Nephron (organoid): ENCODE measurements around the gene MACROD2.

Source experiments
- H3K27ac Mint-ChIP-seq, 3 experiments: 2 replicates each; pipeline ENCODE4 v1.8.0; 2020; ENCODE audit warnings: mixed read lengths in 3 of 3, mild to moderate bottlenecking in 2 of 3, moderate library complexity in 1 of 3
- H3K27me3 Mint-ChIP-seq: 2 replicates; pipeline ENCODE4 v1.8.0; 2021; ENCODE audit warnings: low read depth, mild to moderate bottlenecking, moderate library complexity, mixed read lengths
- H3K36me3 Mint-ChIP-seq: 2 replicates; pipeline ENCODE4 v1.8.0; 2020; ENCODE audit warnings: low read depth, mixed read lengths
- H3K4me1 Mint-ChIP-seq: 2 replicates; pipeline ENCODE4 v1.8.0; 2020; ENCODE audit warnings: mixed read lengths
- H3K4me3 Mint-ChIP-seq, 3 experiments: 2 replicates each; pipeline ENCODE4 v1.8.0; 2020; ENCODE audit warnings: mild to moderate bottlenecking in 3 of 3, mixed read lengths in 3 of 3, moderate library complexity in 2 of 3
- H3K9me3 Mint-ChIP-seq: 2 replicates; pipeline ENCODE4 v1.8.0; 2020; ENCODE audit warnings: mixed read lengths
- CTCF ChIP-seq, 3 experiments: fragments of 200-600 bp; sonication (generic); IDR thresholded peaks; one replicate each; pipeline ENCODE4 v1.5.0; 2021; ENCODE audit warnings: antibody characterized with exemption in 3 of 3; ENCODE audit not compliant: unreplicated experiment in 3 of 3

Gene MACROD2

DNA sequence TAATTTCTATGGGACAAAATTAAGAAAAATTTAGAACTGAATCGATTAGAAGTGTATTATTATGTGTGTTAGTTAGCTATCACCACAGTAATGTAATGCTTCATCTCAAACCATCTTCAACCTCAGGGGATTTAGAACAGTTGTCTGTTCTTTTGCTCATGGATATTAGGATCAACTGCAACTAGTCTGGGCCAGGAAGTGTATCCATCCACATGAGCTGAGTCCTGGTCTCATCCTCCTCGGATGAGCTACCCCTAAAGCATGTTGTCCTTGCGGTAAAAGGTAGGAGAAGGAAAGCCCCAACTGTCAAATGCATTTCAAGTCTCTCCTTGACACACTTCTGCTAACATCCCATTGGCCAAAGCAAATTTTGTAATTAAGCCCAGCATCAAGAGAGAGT, 2040.3 kb downstream of the MACROD2 start:
- H3K4me1 Mint-ChIP-seq, result no peaks in the 10 kb centered on the region
- H3K9me3 Mint-ChIP-seq, result no peaks in the 10 kb centered on the region
- no peak overlapping the region for H3K27ac Mint-ChIP-seq
- no peaks in the 10 kb centered on the region for H3K36me3 Mint-ChIP-seq
- no peak for TF ChIP-seq CTCF (IDR thresholded peaks at IDR 0.05; ENCODE audit: unreplicated experiment in 3 of 3)
- no peaks in the 10 kb centered on the region for H3K27me3 Mint-ChIP-seq
- no peak overlapping the region for H3K4me3 Mint-ChIP-seq

DNA sequence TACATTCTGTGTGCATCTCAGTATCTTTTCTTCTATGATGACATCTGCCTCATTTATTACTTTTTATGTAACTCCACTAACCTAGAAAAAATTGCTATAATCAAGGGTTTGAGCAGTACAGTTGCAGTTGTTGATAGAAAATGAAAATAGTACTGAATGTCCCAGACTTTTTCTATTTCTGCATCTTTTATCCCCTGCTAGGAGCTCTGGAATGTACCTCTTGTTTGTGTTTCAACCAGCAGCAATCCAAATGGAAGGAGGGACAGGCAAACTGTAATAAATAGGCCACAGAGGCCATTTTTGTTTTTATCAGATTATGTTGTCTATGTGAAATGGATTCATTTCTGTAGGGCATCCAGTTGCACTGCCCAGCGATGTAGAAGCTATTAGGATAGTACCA, 2041.0 kb downstream of the MACROD2 start:
- Mint-ChIP-seq H3K4me1 (no peaks in the 10 kb centered on the region), H3K4me3 (no peak overlapping the region), H3K27me3 (no peaks in the 10 kb centered on the region), H3K9me3 (no peaks in the 10 kb centered on the region), H3K27ac (no peak overlapping the region), H3K36me3 (no peaks in the 10 kb centered on the region)
- no peak for TF ChIP-seq CTCF (IDR thresholded peaks at IDR 0.05; ENCODE audit: unreplicated experiment in 3 of 3)

GRCh38 chr20:16040742-16041141, 2045.4 kb downstream of the MACROD2 start:
- Mint-ChIP-seq H3K4me3 (no peak overlapping the region), H3K9me3 (no peaks in the 10 kb centered on the region), H3K27me3 (no peaks in the 10 kb centered on the region), H3K36me3 (no peaks in the 10 kb centered on the region), H3K27ac (no peak overlapping the region), H3K4me1 (no peaks in the 10 kb centered on the region)
- TF ChIP-seq CTCF (IDR thresholded peaks at IDR 0.05; ENCODE audit: unreplicated experiment in 3 of 3), result no peak

DNA sequence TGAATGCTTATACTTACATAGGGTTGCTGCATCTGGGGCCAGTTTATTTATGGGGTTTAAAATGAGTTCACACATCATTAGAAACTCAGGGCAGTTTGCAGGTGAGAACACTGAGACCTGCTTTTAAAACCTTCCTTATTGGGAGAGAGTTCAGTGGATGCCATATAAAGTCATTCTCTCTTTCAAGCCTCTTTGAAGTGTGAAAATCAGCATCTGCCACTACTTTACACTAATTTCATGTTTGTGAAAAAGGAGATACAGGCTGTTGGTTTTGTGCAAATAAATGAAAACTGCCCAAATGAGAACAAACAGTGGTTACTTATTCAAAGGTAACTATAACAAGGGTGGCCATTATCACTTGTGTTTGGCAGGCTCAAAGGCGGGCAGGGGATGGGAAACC, 2047.4 kb downstream of the MACROD2 start:
- Mint-ChIP-seq H3K36me3 (no peaks in the 10 kb centered on the region), H3K9me3 (no peaks in the 10 kb centered on the region), H3K4me3 (no peak overlapping the region), H3K27ac (no peak overlapping the region), H3K4me1 (no peaks in the 10 kb centered on the region), H3K27me3 (no peaks in the 10 kb centered on the region)
- TF ChIP-seq CTCF (IDR thresholded peaks at IDR 0.05; ENCODE audit: unreplicated experiment in 3 of 3), result no peak

- Mint-ChIP-seq H3K4me3 (no peak overlapping the region), H3K27ac (no peak overlapping the region), H3K4me1 (no peaks in the 10 kb centered on the region), H3K27me3 (no peaks in the 10 kb centered on the region), H3K9me3 (no peaks in the 10 kb centered on the region), H3K36me3 (no peaks in the 10 kb centered on the region)
- no peak for TF ChIP-seq CTCF (IDR thresholded peaks at IDR 0.05; ENCODE audit: unreplicated experiment in 3 of 3)
Observed at GRCh38 chr20:16043931-16044330, 2048.6 kb downstream of the MACROD2 start.

- H3K9me3 Mint-ChIP-seq, result no peaks in the 10 kb centered on the region
- H3K4me1 Mint-ChIP-seq, result no peaks in the 10 kb centered on the region
- TF ChIP-seq CTCF (IDR thresholded peaks at IDR 0.05; ENCODE audit: unreplicated experiment in 3 of 3), result no peak
- no peaks in the 10 kb centered on the region for H3K27me3 Mint-ChIP-seq
- no peaks in the 10 kb centered on the region for H3K36me3 Mint-ChIP-seq
- no peak overlapping the region for H3K27ac Mint-ChIP-seq
- H3K4me3 Mint-ChIP-seq, result no peak overlapping the region
Observed at GRCh38 chr20:16048876-16049275, 2053.6 kb downstream of the MACROD2 start.
